ENCODE data around the gene HLCS.
A peak's percentile ranks its signal among the peaks of the same experiment; 100 is the strongest.

HLCS gene

DNA sequence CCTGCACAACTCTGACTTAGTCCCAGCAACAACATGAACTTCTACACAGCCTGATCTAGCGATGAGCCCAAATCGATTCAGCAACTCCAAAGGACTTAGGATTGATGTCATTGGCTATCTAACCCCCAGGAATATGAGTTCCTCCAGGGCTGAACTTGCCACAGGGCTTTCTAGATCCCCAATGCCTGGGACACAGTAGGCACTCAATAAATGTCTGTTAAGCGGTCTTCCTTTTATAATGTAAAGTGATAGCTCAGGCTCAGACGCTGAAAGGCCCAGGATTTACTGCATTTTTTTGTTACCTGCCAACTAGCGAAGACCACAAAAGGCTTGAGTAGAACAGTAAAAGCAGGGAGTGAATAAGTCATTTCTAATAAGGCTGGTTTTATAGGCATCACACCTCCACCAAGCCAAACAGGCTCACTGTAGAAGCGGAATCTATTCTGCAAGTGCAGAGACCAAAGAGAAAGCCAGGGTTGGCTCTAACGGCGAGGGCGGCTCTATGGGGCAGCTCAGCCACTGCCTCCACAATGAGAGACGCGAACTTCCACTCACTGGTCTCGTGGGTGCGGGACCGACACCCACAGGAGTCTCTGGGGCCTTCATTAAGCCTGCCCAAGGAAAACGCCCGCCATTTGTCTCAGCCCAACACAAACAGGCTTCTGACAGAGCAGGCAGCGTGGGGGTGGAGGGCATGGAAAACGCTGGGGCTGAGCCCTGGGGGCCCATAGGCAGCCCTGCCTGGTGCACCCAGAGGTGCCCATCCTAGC lies 52.0 kb downstream of the HLCS start:
- no peak for DNase-seq

GRCh38 chr21:36913247-36914169 lies 53.0 kb downstream of the HLCS start:
- DNase-seq = no peak

DNA sequence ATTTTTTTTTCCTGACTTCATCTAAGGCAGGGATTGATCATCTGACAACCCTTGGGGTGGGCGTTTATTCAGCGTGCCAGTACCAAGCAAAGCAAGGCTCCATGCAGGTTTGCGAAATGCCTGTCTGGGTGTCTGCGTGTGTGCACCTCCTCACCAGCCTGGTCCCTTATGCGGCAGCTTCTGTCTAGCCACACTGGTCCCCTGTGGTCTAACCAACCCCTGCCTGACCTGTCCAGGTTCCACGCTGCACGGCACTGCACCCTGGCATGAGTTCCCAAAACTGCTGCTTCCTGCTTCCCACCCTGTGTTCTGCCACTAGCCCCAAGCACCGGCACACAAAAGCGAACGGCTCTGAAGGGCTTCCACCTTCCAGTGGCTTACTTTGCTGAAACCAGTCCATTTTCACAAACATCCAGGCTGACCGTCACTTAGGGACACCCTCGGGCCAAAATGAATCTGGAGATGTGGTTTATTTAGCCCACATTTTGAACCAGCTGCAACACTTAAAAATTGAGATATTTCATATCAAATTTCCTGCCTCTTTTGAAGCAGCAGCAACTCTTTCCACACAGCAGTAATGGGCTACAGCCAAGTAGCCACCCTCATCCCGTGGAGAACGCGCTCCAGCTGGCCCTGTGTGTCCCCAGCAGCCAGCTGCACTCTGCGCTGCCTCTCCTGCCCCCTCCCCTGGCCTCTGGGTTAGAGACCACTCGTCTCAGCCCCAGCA lies 55.7 kb downstream of the HLCS start:
- DNase-seq = no peak

GRCh38 chr21:36909901-36910561 lies 56.4 kb downstream of the HLCS start:
- DNase-seq = peak; percentile 94

- no peak for DNase-seq
Observed at GRCh38 chr21:36909423-36909822, 57.0 kb downstream of the HLCS start.

DNA sequence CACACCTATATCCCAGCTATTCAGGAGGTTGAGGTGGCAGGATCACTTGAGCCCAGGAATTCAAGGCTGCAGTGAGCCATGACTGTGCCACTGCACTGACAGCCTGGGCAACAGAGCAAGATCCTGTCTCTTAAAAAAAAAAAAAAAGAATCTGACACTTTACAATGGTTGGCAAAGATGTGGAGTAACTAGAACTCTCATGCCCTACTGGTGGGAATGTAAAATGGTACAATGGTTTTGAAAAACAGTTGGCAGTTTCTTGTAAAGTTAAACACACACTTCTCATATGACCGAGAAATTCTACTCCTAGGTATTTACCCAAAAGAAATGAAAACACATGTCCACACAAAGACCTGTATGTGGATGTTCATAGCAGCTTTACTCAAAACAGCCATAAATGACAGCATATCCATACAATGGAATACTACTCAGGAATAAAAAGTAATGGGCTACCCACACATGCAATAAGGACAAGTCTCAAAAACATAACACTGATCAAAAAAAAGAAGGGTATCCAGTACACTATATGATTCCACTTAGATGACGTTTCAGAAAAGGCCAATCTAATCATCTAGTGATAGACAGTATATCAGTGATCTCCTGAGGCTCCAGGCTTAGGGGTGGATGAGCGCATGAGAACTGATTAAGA lies 58.1 kb downstream of the HLCS start:
- DNase-seq = no peak

- DNase-seq = no peak
Observed at GRCh38 chr21:36904093-36904666, 62.3 kb downstream of the HLCS start.

- no peak for DNase-seq
Observed at GRCh38 chr21:36902793-36903192, 63.7 kb downstream of the HLCS start.

GRCh38 chr21:36902331-36902730 lies 64.1 kb downstream of the HLCS start:
- no peak for DNase-seq

GRCh38 chr21:36901575-36901974 lies 64.9 kb downstream of the HLCS start:
- no peak for DNase-seq

DNA sequence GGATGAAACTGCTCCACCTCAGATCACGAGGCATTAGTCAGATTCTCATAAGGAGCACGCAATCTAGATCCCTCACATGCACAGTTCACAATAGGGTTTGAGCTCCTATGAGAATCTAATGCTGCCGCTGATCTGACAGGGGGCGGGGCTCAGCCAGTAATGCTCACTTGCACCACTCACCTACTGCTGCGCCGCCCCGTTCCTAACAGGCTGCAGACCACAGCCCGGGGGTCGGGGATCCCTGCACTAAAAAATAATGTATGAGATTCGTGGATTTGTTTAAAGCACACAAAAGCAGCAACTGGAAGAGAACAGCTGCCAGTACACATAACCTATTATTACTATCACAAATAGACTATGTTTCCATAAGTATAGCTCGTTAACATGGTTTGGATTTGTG lies 72.9 kb downstream of the HLCS start:
- no peak for DNase-seq

GRCh38 chr21:36892201-36892600 lies 74.3 kb downstream of the HLCS start:
- DNase-seq = no peak

GRCh38 chr21:36891692-36892091 lies 74.8 kb downstream of the HLCS start:
- DNase-seq = no peak

GRCh38 chr21:36891121-36891520 lies 75.3 kb downstream of the HLCS start:
- no peak for DNase-seq

DNA sequence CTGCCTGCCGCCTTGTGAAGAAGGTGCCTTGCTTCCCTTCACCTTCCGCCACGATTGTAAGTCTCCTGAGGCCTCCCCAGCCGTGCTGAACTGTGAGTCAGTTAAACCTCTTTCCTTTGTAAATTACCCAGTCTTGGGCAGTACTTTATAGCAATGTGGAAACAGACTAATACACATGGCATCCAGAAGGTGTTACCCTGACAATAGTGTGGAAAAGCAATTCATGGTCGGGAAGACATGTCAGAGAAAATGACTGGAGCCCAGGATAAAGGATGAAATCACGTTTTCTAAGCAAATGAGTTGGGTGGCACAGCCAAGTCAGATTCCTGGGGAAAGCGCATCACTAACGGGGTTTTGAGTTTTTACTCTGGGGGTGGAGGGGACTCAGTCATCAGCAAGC lies 76.4 kb downstream of the HLCS start:
- no peak for DNase-seq

GRCh38 chr21:36889401-36889800 lies 77.1 kb downstream of the HLCS start:
- DNase-seq = no peak

- DNase-seq = no peak
Observed at GRCh38 chr21:36888466-36888865, 78.0 kb downstream of the HLCS start.

- no peak for DNase-seq
Observed at GRCh38 chr21:36887963-36888362, 78.5 kb downstream of the HLCS start.

- no peak for DNase-seq
Observed at GRCh38 chr21:36883532-36884486, 82.7 kb downstream of the HLCS start.

DNA sequence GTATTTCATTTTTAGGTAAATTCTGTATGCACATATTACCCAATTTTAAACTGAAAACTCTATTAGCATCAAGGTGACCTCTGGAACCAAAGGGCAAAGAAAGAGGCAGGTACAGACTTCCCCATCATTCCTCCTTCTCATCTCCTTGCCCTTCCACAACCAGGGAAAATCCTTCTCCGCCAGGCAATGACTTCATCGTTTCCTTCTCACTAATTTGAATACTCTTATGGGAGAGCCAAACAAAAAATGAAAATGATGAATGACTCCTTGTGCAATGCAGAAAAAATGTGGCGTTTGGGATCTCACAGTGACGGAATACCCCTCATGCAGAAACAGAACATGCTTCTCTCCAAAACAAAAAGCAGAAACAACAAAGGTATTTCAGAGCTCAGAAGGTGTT lies 83.7 kb downstream of the HLCS start:
- no peak for DNase-seq

- DNase-seq = no peak
Observed at GRCh38 chr21:36881228-36881627, 85.2 kb downstream of the HLCS start.
